HG03025 (cell line): Measurements from ENCODE around the gene EML6.
A peak's percentile ranks its signal among the peaks of the same experiment; 100 is the strongest.
"Not testable (repeated sequence)": the region's sequence is repeated elsewhere in the genome, so short reads cannot be mapped to it uniquely, and the experiment has no call there.

Experiments
- ATAC-seq: cut with Tn5 transposase; IDR thresholded peaks from one replicate; pipeline ENCODE4 v1.9.1; 2021; ENCODE audit warnings: mild to moderate bottlenecking, moderate library complexity; ENCODE audit not compliant: unreplicated experiment, low FRiP score

EML6 gene

DNA sequence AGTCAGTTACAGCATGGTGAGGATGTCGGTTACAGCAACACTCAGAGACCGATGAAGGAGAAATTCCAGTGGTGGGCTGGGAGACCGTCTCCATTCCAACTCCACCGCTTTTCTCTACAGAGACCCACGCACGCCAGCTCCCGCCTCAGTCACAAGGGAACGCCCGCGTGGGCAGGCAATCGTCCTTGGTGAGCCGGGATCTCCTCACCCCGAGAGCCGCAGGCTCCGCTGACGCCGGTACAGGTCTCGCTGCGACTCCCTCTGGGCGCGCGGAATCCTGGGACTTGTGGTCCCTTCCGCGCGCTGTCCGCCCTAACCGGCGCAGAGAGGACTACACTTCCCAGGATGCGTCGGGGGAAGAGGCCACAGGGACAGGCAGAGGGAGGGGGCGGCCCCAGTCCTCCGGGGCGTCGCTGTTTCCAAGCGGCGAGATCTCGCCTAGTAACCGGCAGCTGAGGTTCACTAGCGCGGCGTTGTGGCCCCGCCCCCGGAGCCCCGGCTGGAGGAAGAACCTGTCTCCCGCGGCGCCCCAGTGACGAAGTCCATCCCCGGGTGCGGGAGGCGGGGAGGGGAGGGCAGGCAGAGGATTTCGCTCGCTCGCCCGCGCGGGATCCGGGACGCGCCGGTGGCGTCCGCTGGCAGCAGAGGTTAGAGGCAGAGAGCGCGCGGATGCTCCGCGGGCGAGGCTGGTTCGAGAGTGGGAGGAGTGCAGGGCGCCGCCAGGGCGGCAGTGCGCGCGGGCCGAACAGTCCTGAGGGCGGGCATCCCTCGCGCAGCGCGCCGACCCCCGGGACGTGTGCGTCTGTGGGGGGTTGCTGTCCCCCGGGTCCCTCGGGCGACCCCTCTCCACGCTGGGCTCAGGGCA, at the start of gene EML6:
EML6 (plus strand) TSS at position 532 of the 865 bp plus-strand sequence. CDS start 1,400 bp downstream, outside the sequence.
- peak; percentile 98 for ATAC-seq

DNA sequence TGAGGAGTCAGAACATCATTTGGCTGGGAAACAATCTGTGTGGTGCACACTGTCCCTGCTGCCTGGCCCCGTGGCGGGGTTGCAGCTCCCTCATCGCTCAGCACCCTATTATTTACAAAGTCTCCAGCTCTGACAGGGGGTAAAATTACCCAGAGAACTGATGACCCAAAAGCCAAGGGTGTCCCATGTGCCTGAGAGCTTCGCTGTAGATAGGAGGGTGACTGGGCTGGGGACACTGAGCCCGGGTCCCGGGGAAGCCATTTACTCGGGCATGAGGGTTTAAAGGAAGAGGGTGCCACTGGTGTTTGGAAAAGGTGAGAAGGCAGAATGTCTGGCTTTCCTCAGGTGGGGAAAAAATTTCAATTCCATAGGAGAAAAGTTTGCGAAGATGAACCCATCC, 48.2 kb upstream of the EML6 start:
- no peak for ATAC-seq

DNA sequence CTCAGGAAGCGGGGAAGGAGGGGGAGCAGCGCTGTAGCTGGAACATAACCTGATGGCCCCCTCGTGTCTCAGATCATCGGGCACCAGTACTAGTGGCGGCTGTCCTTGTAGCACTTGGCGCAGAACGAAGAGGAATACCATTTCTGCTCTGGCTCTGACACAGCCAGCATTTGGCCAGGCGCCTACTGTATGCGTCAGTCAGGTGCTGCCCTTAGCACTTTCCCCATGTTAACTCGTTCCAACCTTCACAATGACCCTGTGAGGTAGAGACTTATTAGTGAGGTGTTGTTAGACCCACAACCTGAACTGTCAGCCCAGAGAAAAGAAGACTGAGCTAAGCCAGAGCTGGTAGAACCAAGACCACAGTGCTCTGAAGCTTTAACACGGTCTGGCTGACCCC, 47.7 kb upstream of the EML6 start:
- no peak for ATAC-seq

DNA sequence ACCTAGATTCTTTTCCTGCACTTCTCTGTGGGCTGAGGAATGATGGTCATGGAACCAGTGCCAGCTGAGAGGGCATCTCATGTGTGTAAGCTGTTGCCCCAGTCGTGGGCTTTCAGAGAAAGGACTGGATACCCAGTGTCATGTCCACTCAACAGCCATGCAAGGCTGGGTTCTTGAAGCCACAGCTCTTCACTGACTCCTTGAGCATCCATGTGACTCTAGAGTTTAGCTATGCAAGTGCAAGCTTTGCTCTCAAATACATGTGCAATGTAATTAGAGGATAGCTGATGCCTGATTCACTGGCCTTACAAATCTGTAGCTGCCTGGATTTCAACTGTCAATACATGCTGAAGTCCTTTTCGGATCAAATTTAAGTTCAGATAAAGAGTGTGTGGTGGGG, 46.8 kb upstream of the EML6 start:
- ATAC-seq, result no peak

DNA sequence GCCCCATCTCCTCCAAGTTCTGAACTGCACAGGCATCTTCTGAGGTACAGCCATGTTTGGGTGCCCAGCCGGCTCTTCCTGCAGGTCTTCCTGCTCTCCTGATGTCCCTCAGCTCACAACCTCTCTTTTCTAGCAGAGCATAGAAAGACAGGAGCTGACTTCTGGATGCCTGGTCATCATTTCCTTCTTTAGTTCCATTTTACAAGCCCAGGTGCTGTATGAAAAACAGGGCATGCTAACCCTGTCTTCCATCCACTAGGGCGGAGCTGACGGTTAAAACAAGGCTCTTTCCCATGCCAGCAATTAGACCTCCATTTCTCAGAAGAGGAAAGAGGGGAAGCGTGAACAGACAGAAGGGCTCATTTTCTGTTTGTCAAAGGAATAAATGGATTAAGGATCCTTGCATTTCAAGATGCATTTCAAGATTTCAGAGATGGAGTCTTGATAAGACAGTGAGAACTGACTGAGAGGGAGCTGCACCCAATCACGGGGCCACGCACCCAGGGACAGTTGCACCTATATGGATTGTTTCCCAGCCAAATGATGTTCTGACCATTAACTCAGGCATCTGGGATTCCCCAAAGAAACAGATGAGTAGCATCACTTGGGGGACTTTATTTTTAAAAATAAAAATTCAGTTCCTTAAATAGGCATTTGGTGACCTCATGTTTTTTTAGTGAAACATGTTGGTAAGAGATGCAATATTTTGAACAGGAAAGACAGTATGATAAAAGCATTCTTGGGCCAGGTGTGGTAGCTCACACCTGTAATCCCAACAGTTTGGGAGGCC, 45.8 kb upstream of the EML6 start:
- ATAC-seq, result no peak

DNA sequence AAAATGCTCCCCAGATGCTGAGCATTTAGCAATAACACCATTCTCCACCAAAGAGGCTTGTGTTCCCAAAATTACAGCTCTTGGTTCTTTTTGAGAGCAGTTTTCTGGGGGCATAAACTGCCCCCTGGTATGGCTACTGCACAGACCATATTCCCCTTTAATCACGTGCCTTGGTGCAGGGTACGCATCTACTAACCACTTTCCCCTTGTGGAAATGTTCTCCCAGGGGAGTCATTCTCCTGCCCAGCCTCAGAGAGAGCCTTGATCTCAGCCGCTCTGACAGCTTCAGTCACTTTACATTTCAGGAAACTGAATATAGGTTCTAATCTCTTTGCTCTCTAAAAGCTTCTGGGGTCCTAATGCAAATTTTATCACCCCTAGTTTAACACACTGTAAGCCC, 44.7 kb upstream of the EML6 start:
- ATAC-seq, result no peak

DNA sequence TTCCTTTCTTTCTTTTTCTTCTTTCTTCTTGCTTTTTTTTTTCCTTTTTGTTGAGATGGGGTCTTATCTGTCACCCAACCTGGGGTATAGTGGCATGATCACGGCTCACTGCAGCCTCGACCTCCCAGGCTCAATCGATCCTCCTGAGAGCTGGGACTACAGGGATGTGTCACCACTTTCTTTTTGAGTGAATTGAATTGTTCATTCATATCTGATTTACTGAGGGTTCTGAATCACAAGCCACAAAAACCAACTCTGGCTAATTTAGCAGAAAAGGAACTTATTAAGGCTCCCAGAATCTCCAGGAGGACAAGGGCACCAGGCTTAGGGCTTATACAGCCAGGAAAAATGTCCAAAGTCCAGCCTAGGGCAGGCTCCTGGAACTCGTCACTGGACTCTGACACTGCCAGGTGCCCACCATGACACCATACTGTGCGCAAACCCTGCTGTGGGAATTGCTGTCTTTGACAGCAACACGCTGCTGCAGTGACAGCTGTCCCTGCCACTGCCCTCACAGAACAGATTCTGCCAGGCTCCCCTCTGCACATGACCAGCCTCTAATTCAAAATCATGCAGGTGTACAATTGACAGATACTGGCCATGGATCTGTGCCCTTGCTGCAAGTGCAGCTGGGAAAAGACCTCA, 42.9 kb upstream of the EML6 start:
- ATAC-seq, result peak; percentile 45

DNA sequence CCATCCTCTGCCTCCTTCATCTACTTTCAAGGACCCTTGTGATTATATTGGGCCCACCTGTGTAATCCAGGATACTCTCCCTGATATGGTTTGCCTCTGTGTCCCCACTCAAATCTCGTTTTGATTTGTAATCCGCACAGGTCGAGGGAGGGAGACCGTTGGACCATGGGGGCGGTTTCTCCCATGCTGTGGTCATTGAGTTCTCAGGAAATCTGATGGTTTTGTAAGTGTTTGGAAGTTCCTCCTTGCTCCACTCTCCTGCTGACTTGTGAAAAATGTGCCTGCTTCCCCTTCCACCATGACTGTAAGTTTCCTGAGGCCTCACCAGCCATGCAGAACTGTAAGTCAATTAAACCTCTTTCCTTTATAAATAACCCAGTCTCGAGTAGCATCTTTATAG, 42.0 kb upstream of the EML6 start:
- no peak for ATAC-seq

DNA sequence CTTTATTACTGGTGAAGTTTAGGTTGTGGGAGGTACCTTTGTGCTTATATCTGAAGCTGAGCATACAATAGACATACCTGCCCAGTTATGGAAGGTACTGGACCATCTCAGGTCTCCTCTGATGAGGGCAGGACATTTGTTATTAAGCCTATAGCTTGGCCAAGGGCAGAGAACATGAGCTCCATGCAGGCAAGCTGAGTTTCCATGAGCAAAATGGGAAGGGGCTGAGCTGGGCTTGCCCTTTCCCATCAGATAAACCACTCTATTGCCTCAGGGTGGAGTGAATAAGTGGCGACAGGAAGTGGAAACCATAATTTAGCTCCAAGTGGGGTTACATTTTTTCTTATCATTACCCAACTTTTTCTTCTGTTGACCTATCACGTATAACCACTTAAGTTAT, 39.9 kb upstream of the EML6 start:
- ATAC-seq, result no peak

DNA sequence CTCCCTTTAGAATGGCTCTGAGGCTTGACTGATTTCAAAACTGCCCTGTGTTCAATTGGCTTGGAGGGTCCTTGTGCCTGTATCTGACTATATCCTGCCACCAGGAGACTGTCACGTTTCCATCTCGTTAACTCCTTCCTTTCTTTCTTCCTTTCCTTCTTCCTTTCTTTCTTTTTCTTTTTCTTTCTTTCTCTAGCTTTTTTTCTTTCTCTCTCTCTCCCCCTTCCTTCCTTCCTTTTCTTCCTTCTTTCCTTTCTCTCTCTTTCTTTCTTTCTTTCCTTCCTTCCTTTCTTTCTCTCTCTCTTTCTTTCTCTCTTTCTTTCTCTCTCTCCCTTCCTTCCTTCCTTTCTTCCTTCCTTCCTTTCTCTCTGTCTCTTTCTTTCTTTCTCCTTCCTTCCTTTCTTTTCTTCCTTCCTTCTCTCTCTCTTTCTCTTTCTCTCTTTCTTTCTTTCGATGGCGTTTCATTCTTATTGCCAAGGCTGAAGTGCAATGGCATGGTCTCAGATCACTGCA, 38.1 kb upstream of the EML6 start:
- no peak for ATAC-seq

DNA sequence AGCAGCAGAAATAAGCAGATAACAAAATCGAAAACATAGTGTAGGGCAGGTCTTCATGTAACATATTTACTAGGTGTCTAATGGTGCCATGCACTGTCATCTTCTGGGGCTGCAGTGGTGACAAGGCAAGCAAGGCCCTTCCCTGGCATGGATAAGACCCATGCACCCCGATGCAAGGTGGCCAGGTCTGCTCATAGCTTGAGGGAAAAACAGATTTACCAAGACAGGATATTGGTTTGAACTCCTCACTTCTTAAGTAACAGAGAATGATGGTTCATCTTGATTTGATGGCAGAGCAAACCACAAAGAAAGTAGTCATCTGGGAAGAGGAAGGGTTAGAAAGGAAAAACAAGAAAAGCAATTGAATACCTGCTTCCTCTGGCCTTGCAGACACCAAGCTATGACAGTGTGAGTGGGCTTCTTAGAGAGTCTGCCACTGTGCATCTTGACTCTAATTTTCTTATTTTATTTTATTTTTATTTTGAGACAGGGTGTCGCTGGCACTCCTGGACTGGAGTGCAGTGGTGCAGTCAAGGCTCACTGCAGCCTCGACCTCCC, 35.8 kb upstream of the EML6 start:
- ATAC-seq, result no peak

DNA sequence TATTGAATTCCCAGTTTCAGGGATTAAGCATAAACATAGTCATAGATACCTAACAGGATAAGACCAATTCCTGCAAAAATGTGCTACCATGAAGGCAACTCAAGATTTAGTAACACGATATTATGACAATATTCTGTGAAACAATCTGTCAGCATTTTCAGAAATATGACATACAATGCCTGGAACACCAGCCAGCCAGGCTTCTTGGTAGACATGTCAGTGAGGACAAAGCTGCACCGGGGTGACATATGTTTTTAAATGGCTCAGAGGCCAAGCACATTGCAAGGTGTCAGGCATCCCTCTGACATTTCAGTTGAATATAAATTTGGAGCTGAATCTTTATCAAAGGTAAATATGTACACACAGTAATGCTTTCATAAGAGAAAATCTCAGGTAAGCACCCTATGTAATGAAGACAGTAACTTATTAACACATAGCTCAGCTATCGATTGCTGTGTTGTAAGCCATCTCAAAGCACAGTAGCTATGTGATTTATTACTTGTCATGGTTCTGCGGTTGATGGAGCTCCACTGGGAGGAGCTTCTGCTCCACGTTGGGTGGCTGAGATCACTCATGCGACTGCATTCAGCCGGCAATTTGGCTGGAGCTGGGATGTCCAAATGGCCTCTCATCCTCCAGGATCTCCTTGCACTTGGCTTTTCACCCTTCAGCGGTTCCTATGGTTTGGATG, 31.9 kb upstream of the EML6 start:
- no peak for ATAC-seq

DNA sequence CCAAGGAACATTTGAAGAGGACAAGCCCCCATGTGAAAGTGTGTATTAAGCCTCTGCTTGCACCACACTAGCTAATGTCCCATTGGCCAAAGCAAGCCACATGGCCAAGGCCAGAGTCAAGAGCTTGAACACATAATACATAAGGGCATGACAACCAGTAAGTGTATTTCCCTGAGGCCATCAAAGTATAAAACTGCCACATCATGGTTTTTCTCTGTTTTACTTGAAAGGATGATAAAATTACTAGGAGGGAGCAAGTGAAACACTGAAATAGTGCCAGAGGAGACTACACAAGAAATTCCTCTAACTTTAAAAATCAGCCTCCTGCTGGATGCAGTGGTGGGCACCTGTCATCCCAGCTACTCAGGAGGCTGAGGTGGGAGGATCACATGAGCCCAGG, 30.9 kb upstream of the EML6 start:
- ATAC-seq, result no peak

DNA sequence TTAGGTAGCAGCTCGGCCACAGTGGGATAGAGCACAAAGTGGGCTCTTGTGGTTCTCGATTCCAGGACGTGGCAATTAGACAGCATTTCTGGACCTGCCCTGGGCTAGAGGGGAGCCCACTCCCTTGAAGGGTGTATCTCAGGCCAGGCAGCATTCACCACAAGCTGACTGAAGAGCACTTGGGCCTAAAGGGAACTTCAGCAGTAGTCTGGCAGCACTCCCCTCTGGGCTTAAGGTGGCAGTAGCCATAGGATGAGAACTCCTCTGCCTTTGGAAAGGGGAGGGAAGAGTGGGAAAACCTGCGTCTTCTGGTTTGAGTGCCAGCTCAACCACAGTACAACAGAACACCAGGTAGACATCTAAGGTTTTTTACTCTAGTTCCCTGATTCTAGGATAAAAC, 28.1 kb upstream of the EML6 start:
- ATAC-seq, result no peak

DNA sequence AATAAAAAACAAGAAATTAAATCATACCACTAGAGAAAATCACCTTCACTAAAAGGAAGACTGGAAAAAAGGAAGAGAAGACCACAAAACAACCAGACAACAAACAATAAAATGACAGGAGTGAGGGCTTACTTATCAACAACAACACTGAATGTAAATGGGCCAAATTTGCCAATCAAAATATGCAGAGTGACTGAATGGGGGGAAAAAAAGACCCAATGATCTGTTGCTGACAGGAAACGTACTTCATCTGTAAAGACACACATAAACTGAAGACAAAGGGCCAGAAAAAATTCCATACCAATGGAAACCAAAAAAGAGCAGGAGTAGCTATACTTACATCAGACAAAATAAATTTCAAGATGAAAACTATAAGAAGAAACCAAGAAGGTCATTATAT, 25.5 kb upstream of the EML6 start:
- no peak for ATAC-seq

DNA sequence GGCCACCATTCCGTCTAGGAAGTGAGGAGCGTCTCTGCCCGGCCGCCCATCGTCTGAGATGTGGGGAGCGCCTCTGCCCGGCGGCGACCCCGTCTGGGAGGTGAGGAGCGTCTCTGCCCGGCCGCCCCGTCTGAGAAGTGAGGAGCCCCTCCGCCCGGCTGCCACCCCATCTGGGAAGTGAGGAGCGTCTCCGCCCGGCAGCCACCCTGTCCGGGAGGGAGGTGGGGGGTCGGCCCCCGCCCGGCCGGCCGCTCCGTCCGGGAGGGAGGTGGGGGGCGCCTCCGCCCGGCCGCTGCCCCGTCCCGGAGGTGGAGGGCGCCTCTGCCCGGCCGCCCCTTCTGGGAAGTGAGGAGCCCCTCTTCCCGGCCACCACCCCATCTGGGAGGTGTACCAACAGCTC, 24.5 kb upstream of the EML6 start:
- ATAC-seq, result not testable (repeated sequence)

DNA sequence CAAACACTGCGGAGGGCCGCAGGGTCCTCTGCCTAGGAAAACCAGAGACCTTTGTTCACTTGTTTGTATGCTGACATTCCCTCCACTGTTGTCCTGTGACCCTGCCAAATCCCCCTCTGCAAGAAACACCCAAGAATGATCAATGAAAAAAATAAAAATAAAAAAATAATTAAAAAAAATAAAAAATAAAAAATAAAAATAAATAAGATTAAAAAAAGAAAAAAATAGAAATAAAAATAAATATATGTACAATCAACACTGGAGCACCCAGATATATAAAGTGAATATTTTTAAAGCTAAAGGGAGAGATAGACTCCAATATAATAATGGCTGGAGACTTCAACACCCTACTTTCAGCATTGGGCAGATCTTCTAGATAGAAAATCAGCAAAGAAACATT, 23.8 kb upstream of the EML6 start:
- ATAC-seq, result no peak

DNA sequence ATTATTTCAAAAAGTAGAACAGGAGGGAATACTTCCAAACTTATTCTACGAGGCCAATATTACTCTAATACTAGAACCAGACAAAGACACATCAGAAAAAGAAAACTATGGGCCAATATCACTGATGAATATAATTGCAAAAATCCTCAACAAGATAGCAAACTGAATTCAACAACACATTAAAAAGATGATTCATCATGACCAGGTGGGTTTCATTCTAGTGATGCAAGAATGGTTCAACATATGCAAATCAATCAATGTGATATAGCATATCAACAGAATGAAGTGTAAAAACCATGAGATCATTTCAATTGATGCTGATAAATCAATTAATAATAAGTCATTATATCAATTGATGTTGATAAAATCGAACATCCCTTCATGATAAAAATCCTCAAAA, 22.4 kb upstream of the EML6 start:
- no peak for ATAC-seq

DNA sequence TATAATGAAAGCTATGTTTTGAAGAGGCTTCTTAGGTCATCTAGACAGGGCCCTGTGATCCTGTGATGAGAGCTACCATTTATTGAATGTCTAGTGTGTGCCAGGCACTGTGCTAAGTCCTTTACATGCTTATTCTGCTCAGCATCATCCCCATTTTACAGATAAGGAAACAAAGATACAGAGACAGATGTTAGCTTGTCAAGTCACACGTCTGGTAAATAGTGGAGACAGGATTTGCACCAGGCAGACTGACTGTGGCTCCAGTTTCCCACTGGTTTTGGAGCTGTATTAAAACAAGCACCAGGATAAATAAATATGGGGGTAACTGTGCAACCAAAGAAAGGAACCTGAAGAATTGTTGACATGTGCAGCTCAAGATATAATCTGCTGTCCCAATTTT, 19.2 kb upstream of the EML6 start:
- ATAC-seq, result no peak
